CD8-positive, alpha-beta memory T cell (primary cell): ENCODE measurements around the gene ESPN. TPM values are rescaled to one million over a fixed set of nuclear protein-coding genes. Genes with fewer than 3 reads are reported as not detected.
A peak's percentile ranks its signal among the peaks of the same experiment; 100 is the strongest.
"Not testable (repeated sequence)": the region's sequence is repeated elsewhere in the genome, so short reads cannot be mapped to it uniquely, and the experiment has no call there.

Source experiments
- CTCF ChIA-PET: fragments of 350-600 bp; sonication (Branson Sonifier 250); formaldehyde crosslinking; loops from one replicate; lab custom pipeline; 2021; ENCODE audit warnings: antibody characterized with exemption; lab: Charles Lee
- POLR2A ChIA-PET: fragments of 350-600 bp; sonication (Branson Sonifier 250); formaldehyde crosslinking; loops from one replicate; lab custom pipeline; 2021; ENCODE audit warnings: antibody characterized with exemption; lab: Charles Lee
- DNase-seq, 5 donors: peaks; one replicate each; pipeline versions ENCODE4 v3.0.0 to v3.0.0-alpha.2; 2020 to 2022; ENCODE audit warnings: mixed read lengths in 1 of 5
- H3K27ac ChIP-seq: one replicate; pipeline ENCODE4 v1.7.0; 2013; ENCODE audit warnings: low read depth, mild to moderate bottlenecking, low read length, moderate library complexity
- H3K27me3 ChIP-seq: 2 replicates; pipeline ENCODE4 v1.7.0; 2013; ENCODE audit warnings: low read length, mild to moderate bottlenecking; ENCODE audit not compliant: insufficient read depth, poor library complexity, severe bottlenecking
- H3K36me3 ChIP-seq: 2 replicates; pipeline ENCODE4 v1.7.0; 2013; ENCODE audit warnings: mild to moderate bottlenecking, low read length, moderate library complexity; ENCODE audit not compliant: insufficient read depth
- H3K4me1 ChIP-seq: 2 replicates; pipeline ENCODE4 v1.7.0; 2013; ENCODE audit warnings: mild to moderate bottlenecking, low read length, moderate library complexity; ENCODE audit not compliant: insufficient read depth
- H3K4me3 ChIP-seq: 2 replicates; pipeline ENCODE4 v1.7.0; 2013; ENCODE audit warnings: mild to moderate bottlenecking, low read length
- H3K9me3 ChIP-seq: 2 replicates; pipeline ENCODE4 v1.7.0; 2013; ENCODE audit warnings: mild to moderate bottlenecking, low read length
- H3K27ac Mint-ChIP-seq, 8 donors: one replicate each; pipeline ENCODE4 v1.8.0; 2020 to 2021; ENCODE audit warnings: mixed read lengths in 8 of 8, mild to moderate bottlenecking in 6 of 8, inconsistent platforms in 3 of 8, moderate library complexity in 3 of 8
- H3K27me3 Mint-ChIP-seq, 2 donors: one replicate each; pipeline ENCODE4 v1.8.0; 2020 to 2021; ENCODE audit warnings: mixed read lengths in 2 of 2, mild to moderate bottlenecking in 1 of 2, moderate library complexity in 1 of 2
- H3K36me3 Mint-ChIP-seq, 3 donors: one replicate each; pipeline ENCODE4 v1.8.0; 2020 to 2021; ENCODE audit warnings: mixed read lengths in 3 of 3, inconsistent platforms in 1 of 3, mild to moderate bottlenecking in 1 of 3
- H3K4me1 Mint-ChIP-seq, 3 donors: one replicate each; pipeline ENCODE4 v1.8.0; 2020 to 2021; ENCODE audit warnings: mixed read lengths in 3 of 3, inconsistent platforms in 1 of 3, mild to moderate bottlenecking in 1 of 3
- H3K4me3 Mint-ChIP-seq, 7 donors: one replicate each; pipeline ENCODE4 v1.8.0; 2020 to 2021; ENCODE audit warnings: mixed read lengths in 7 of 7, mild to moderate bottlenecking in 6 of 7, moderate library complexity in 4 of 7, inconsistent platforms in 2 of 7
- H3K9me3 Mint-ChIP-seq, 5 donors: one replicate each; pipeline ENCODE4 v1.8.0; 2020 to 2022; ENCODE audit warnings: mixed read lengths in 5 of 5, mild to moderate bottlenecking in 3 of 5, moderate library complexity in 2 of 5, inconsistent platforms in 1 of 5
- polyA plus RNA-seq: library from polyadenylated mRNA; unstranded; fragments of 300-500 nt; fragmentation: Illumina TruSeq; gene quantifications from one replicate; pipeline ENCODE4 v1.2.3, GENCODE V29; 2021
- total RNA-seq, 2 experiments: library from RNA; stranded (reverse); gene quantifications; one replicate each; pipeline ENCODE4 v1.2.3, GENCODE V29; 2021

ESPN gene
- total and polyA plus RNA-seq, 3 experiments from 2014 or later, result 0.28 to 0.60 (median 0.48) TPM

GRCh38 chr1:6491081-6491449 is 66.5 kb downstream of the ESPN start:
- Histone ChIP-seq H3K27ac (peak overlapping the region; percentile 51), H3K4me3 (peak overlapping the region; percentile 78), H3K27me3 (peaks cover 11% of the 10 kb centered on the region), H3K9me3 (no peaks in the 10 kb centered on the region), H3K36me3 (no peaks in the 10 kb centered on the region), H3K4me1 (peaks cover 19% of the 10 kb centered on the region)
- Mint-ChIP-seq H3K27ac (peak overlapping the region; percentile 5 to 92 (median 68)), H3K4me3 (peak overlapping the region; percentile 68 to 89 (median 77)), H3K36me3 (peaks cover 0 to 2% (median 0%) of the 10 kb centered on the region in 3 donors), H3K27me3 (peaks cover 8 to 22% of the 10 kb centered on the region in 2 donors), H3K4me1 (peaks cover 19 to 31% (median 23%) of the 10 kb centered on the region in 3 donors), H3K9me3 (no peaks in the 10 kb centered on the region)
- DNase-seq, result no peak
- ChIA-PET POLR2A (interaction anchor here (0.6 to 1.0 kb wide), 2 partner anchors 42 to 64 kb away, joined by 3 to 4 read pairs; partner anchors contain the start of genes NOL9 and TAS1R1), CTCF (interaction anchor here (0.9 to 7.2 kb wide), 15 partner anchors 8 to 155 kb away, joined by 3 to 79 read pairs (median 5); partner anchors contain the start of genes HES2, NOL9, TAS1R1 and ZBTB48)

GRCh38 chr1:6491480-6491962 is 66.9 kb downstream of the ESPN start, which contains the start of gene PLEKHG5:
TSS of gene PLEKHG5 (minus strand) at chr1:6491667. CDS start at chr1:6477571, 14,096 bp downstream.
- H3K27me3 Mint-ChIP-seq, result peaks cover 4 to 18% of the 10 kb centered on the region in 2 donors
- no peaks in the 10 kb centered on the region for H3K36me3 ChIP-seq
- H3K27ac ChIP-seq, result peak within 1 kb of the TSS; percentile 51
- ChIA-PET CTCF (interaction anchor here (1.2 to 7.2 kb wide), 8 partner anchors 7 to 154 kb away, joined by 4 to 79 read pairs (median 8); partner anchors contain the start of genes NOL9 and TAS1R1), POLR2A (no interaction called here)
- peaks cover 9% of the 10 kb centered on the region for H3K27me3 ChIP-seq
- H3K27ac Mint-ChIP-seq, result peak within 1 kb of the TSS; percentile 5 to 92 (median 72)
- peak within 1 kb of the TSS; percentile 78 for H3K4me3 ChIP-seq
- no peaks in the 10 kb centered on the region for H3K9me3 Mint-ChIP-seq
- H3K36me3 Mint-ChIP-seq, result peaks cover 0 to 2% (median 0%) of the 10 kb centered on the region in 3 donors
- no peaks in the 10 kb centered on the region for H3K9me3 ChIP-seq
- peaks cover 17 to 31% (median 19%) of the 10 kb centered on the region in 3 donors for H3K4me1 Mint-ChIP-seq
- H3K4me3 Mint-ChIP-seq, result peak within 1 kb of the TSS; percentile 68 to 89 (median 78)
- peaks cover 14% of the 10 kb centered on the region for H3K4me1 ChIP-seq
- no peak for DNase-seq

DNA sequence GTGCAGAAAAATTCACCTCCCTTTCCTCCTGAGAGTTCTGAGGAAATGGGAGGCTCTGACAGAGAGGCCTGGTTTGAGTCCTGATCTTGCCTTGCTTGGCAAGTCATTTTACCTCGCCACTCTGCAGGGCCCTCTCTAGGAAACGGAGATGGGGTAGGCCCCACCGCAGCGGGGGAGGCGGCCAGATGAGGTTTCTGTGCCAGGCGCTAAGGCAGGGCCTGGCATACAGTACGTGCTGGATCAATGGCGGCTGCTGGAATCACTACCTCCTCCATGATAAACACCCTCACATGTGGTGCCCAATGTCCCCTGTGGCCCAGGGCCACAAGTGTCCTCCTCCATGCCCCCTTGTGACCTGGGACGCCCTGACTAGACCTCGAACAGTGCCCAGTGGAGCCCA is 67.4 kb downstream of the ESPN start:
- peaks cover 3 to 15% of the 10 kb centered on the region in 2 donors for H3K27me3 Mint-ChIP-seq

GRCh38 chr1:6493834-6494223 is 69.3 kb downstream of the ESPN start:
- H3K4me1 ChIP-seq, result peaks cover 16% of the 10 kb centered on the region
- H3K36me3 Mint-ChIP-seq, result not testable (repeated sequence)
- H3K4me1 Mint-ChIP-seq, result peaks cover 22 to 39% (median 25%) of the 10 kb centered on the region in 3 donors

More for the DNA sequence above, 67.4 kb downstream of the ESPN start:
- H3K9me3 Mint-ChIP-seq, result no peaks in the 10 kb centered on the region
- peaks cover 15 to 30% (median 20%) of the 10 kb centered on the region in 3 donors for H3K4me1 Mint-ChIP-seq
- peak overlapping the region in 6 of 7 donors; percentile 68 to 89 (median 79) for H3K4me3 Mint-ChIP-seq
- DNase-seq, result no peak
- H3K36me3 ChIP-seq, result no peaks in the 10 kb centered on the region
- H3K27ac Mint-ChIP-seq, result peak overlapping the region in 5 of 8 donors; percentile 49 to 92 (median 74)
- peaks cover 0 to 2% (median 0%) of the 10 kb centered on the region in 3 donors for H3K36me3 Mint-ChIP-seq
- POLR2A ChIA-PET, result no interaction called here
- CTCF ChIA-PET, result interaction anchor here (5.0 to 7.2 kb wide), 2 partner anchors 62 to 154 kb away, joined by 39 to 79 read pairs; partner anchors contain the start of genes NOL9 and TAS1R1
- peaks cover 11% of the 10 kb centered on the region for H3K4me1 ChIP-seq
- H3K27me3 ChIP-seq, result peaks cover 5% of the 10 kb centered on the region
- H3K27ac ChIP-seq, result no peak overlapping the region
- H3K9me3 ChIP-seq, result no peaks in the 10 kb centered on the region
- H3K4me3 ChIP-seq, result no peak overlapping the region

DNA sequence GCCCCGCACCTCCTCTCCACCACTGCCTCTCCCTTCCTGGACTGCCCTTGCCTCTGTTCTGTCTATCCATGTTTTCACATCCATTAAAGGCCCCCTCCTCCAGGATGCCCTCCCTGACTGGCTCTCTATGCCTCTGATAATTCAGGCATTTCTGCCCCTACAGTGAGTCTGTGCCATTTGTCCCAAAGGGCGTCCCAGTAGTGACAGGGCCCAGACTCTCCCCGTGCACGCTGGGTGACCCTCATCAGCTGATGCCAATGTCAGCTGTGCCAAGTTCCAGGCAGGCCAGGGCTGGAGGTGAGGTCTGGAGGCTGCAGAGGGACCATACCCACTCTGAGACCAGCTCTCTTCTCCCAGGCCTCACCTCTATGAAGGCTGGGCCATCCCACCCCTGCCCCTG is 70.1 kb downstream of the ESPN start:
- peaks cover 16% of the 10 kb centered on the region for H3K4me1 ChIP-seq
- H3K4me3 ChIP-seq, result no peak overlapping the region
- CTCF ChIA-PET, result no interaction called here
- Mint-ChIP-seq H3K4me3 (peak overlapping the region in 2 of 7 donors; percentile 30 to 53), H3K4me1 (peaks cover 22 to 43% (median 25%) of the 10 kb centered on the region in 3 donors), H3K27me3 (peaks cover 3 to 6% of the 10 kb centered on the region in 2 donors), H3K27ac (peak overlapping the region in 5 of 8 donors; percentile 6 to 75 (median 36)), H3K9me3 (no peaks in the 10 kb centered on the region), H3K36me3 (no peaks in the 10 kb centered on the region)
- no peak for DNase-seq
- POLR2A ChIA-PET, result interaction anchor here (0.7 kb wide), 1 partner anchor 132 kb away, joined by 3 read pairs; no protein-coding TSS in a partner anchor
- H3K9me3 ChIP-seq, result no peaks in the 10 kb centered on the region
- no peaks in the 10 kb centered on the region for H3K36me3 ChIP-seq
- H3K27me3 ChIP-seq, result peaks cover 8% of the 10 kb centered on the region
- H3K27ac ChIP-seq, result no peak overlapping the region

More at GRCh38 chr1:6493834-6494223, 69.3 kb downstream of the ESPN start:
- peak overlapping the region in 1 of 7 donors; percentile 53 for H3K4me3 Mint-ChIP-seq
- not testable (repeated sequence) for H3K27me3 Mint-ChIP-seq, H3K27ac Mint-ChIP-seq, H3K36me3 ChIP-seq, H3K27me3 ChIP-seq, H3K27ac ChIP-seq, H3K4me3 ChIP-seq, DNase-seq, H3K9me3 ChIP-seq, H3K9me3 Mint-ChIP-seq
- CTCF ChIA-PET, result interaction anchor here (1.3 to 1.4 kb wide), 2 partner anchors 9 to 11 kb away, joined by 3 read pairs; no protein-coding TSS in a partner anchor
- POLR2A ChIA-PET, result interaction anchor here (0.6 to 0.7 kb wide), 2 partner anchors 63 to 133 kb away, joined by 3 to 7 read pairs; no protein-coding TSS in a partner anchor

DNA sequence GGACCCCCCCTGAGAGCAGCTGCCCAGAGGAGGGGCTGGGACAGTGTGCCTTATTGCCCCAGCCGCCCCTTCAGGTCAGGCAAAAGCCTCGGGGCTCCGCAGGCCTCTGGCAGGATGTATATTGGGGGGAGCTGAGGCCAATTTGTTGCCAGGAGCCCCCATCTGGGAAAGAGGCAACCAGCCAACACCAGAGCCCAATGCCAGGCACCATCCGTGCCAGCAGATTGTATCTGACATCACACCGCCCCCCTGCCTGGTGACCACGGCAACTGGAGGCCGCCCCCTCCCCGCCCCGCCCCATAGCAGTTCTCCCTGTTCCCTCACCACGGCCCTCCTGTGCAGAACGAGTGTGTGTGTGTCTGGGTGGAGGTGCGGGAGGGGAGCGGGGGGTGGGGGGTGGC is 70.5 kb downstream of the ESPN start:
- no peak overlapping the region for H3K27ac ChIP-seq
- peaks cover 22 to 43% (median 25%) of the 10 kb centered on the region in 3 donors for H3K4me1 Mint-ChIP-seq
- H3K36me3 ChIP-seq, result no peaks in the 10 kb centered on the region
- H3K4me1 ChIP-seq, result peaks cover 16% of the 10 kb centered on the region
- no peak overlapping the region for H3K27ac Mint-ChIP-seq
- peak overlapping the region in 1 of 7 donors; percentile 72 for H3K4me3 Mint-ChIP-seq
- H3K9me3 Mint-ChIP-seq, result no peaks in the 10 kb centered on the region
- H3K27me3 ChIP-seq, result peaks cover 8% of the 10 kb centered on the region
- H3K4me3 ChIP-seq, result no peak overlapping the region
- DNase-seq, result no peak
- CTCF ChIA-PET, result no interaction called here
- POLR2A ChIA-PET, result no interaction called here
- H3K27me3 Mint-ChIP-seq, result peaks cover 3 to 6% of the 10 kb centered on the region in 2 donors
- no peaks in the 10 kb centered on the region for H3K36me3 Mint-ChIP-seq
- no peaks in the 10 kb centered on the region for H3K9me3 ChIP-seq

DNA sequence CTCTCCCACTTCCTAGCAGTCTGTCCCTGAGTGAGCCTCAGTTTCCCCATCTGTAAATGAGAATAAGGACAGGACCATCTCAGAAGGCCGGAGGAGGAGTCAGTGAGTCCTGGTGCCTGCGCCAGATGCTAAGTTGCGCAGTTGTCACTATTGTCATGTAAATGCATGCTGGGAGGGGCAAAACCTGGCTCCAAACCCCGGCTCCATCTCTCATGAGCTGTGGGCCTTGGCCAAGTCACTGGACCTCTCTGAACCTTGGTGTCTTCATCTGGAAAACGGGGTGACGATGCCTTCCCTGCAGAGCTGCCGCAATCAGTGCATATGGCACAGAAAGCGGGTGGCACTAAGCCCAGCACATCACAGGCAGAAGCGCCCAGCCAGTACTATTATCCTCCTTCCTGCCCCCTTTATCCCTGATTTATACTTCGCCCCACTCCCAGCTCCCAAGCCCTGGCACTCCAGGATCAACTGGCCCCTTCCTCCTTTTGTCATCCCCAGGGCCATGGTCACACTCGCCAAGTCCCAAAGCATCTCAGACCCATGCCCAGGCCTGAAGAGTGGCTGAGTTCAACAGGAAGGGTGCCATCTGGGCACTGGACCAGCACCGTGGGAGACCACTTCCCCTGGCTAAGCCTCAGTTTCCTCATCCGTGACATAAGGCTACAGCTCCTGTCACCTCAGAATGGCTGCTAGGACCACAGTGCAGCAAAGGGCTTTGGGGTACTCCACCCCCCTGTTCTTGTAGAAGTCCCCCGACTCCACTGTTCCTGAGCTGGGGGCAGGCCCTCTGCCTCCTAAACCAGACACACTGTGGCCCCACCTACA is 71.2 kb downstream of the ESPN start:
- Mint-ChIP-seq H3K27me3 (peaks cover 3 to 6% of the 10 kb centered on the region in 2 donors), H3K9me3 (no peaks in the 10 kb centered on the region), H3K36me3 (no peaks in the 10 kb centered on the region), H3K4me3 (peak overlapping the region; percentile 38 to 83 (median 50)), H3K27ac (peak overlapping the region in 4 of 8 donors; percentile 12 to 94 (median 56)), H3K4me1 (peaks cover 22 to 43% (median 25%) of the 10 kb centered on the region in 3 donors)
- ChIA-PET POLR2A (no interaction called here), CTCF (interaction anchor here (1.2 kb wide), 1 partner anchor 59 kb away, joined by 4 read pairs; the partner anchor contains the start of genes NOL9 and TAS1R1)
- DNase-seq, result no peak
- Histone ChIP-seq H3K9me3 (no peaks in the 10 kb centered on the region), H3K27ac (no peak overlapping the region), H3K27me3 (peaks cover 5% of the 10 kb centered on the region), H3K36me3 (no peaks in the 10 kb centered on the region), H3K4me1 (peaks cover 16% of the 10 kb centered on the region), H3K4me3 (no peak overlapping the region)
